WTC11 (cell line): ENCODE data around the gene ARID4B. TPM values are rescaled to one million over a fixed set of nuclear protein-coding genes. Genes with fewer than 3 reads are reported as not detected.

Experiments used
- ATF1 ChIP-seq: sonication (generic); formaldehyde crosslinking; IDR thresholded peaks from 2 replicates; pipeline ENCODE4 v1.8.1; 2023; ENCODE audit warnings: mild to moderate bottlenecking, moderate library complexity, missing genetic modification reagents
- CREM ChIP-seq: sonication (generic); formaldehyde crosslinking; IDR thresholded peaks from 2 replicates; pipeline ENCODE4 v1.8.1; 2022; ENCODE audit warnings: mild to moderate bottlenecking, missing genetic modification reagents, moderate library complexity
- EMX1 ChIP-seq: fragments of 250-450 bp; sonication (Bioruptor Pico); IDR thresholded peaks from 2 replicates; pipeline ENCODE4 v1.8.0; 2021; ENCODE audit warnings: mild to moderate bottlenecking
- FOXJ3 ChIP-seq: sonication (generic); formaldehyde crosslinking; IDR thresholded peaks from 2 replicates; pipeline ENCODE4 v1.9.0; 2021; ENCODE audit warnings: missing genetic modification reagents, mild to moderate bottlenecking, borderline replicate concordance
- FOXK1 ChIP-seq: sonication (generic); formaldehyde crosslinking; IDR thresholded peaks from 2 replicates; pipeline ENCODE4 v1.8.0; 2022; ENCODE audit warnings: mild to moderate bottlenecking, moderate library complexity, missing genetic modification reagents
- JAZF1 ChIP-seq: fragments of 250-450 bp; sonication (Bioruptor Pico); IDR thresholded peaks from 2 replicates; pipeline ENCODE4 v1.9.0; 2021; ENCODE audit warnings: moderate library complexity, mild to moderate bottlenecking, inconsistent platforms
- KAT7 ChIP-seq: sonication (generic); formaldehyde crosslinking; IDR thresholded peaks from 2 replicates; pipeline ENCODE4 v1.8.1; 2023; ENCODE audit warnings: missing genetic modification reagents, mild to moderate bottlenecking, borderline replicate concordance
- MXD4 ChIP-seq: fragments of 250-450 bp; sonication (Bioruptor Pico); IDR thresholded peaks from 2 replicates; pipeline ENCODE4 v1.8.0; 2021; ENCODE audit warnings: mild to moderate bottlenecking, moderate library complexity, borderline replicate concordance
- NR3C1 ChIP-seq: sonication (generic); formaldehyde crosslinking; conservative IDR thresholded peaks from 2 replicates; pipeline ENCODE4 v1.8.1; 2023; ENCODE audit warnings: low read depth, mild to moderate bottlenecking, missing genetic modification reagents
- SMAD3 ChIP-seq: sonication (generic); formaldehyde crosslinking; IDR thresholded peaks from 2 replicates; pipeline ENCODE4 v1.8.0; 2022; ENCODE audit warnings: missing genetic modification reagents, mild to moderate bottlenecking, borderline replicate concordance
- SP1 ChIP-seq: sonication (generic); formaldehyde crosslinking; conservative IDR thresholded peaks from 2 replicates; pipeline ENCODE4 v1.8.1; 2022; ENCODE audit warnings: missing genetic modification reagents
- ZBTB21 ChIP-seq: sonication (generic); formaldehyde crosslinking; IDR thresholded peaks from 2 replicates; pipeline ENCODE4 v1.8.1; 2023; ENCODE audit warnings: mild to moderate bottlenecking, missing genetic modification reagents, borderline replicate concordance
- ZNF219 ChIP-seq: sonication (generic); formaldehyde crosslinking; IDR thresholded peaks from 2 replicates; pipeline ENCODE4 v1.8.0; 2023; ENCODE audit warnings: missing genetic modification reagents, mild to moderate bottlenecking, borderline replicate concordance
- ZNF416 ChIP-seq: fragments of 250-450 bp; sonication (Bioruptor Pico); IDR thresholded peaks from 2 replicates; pipeline ENCODE4 v1.9.0; 2021; ENCODE audit warnings: mild to moderate bottlenecking, inconsistent platforms
- total RNA-seq: library from RNA; stranded (reverse); gene quantifications from 3 replicates; pipeline ENCODE4 v1.2.3, GENCODE V29; 2021
- TF ChIP-seq, protein P1 (sequence below): sonication (generic); formaldehyde crosslinking; IDR thresholded peaks from 2 replicates; pipeline ENCODE4 v1.8.0; 2022; ENCODE audit warnings: mild to moderate bottlenecking, missing genetic modification reagents
- TF ChIP-seq, protein P2 (sequence below): sonication (generic); formaldehyde crosslinking; IDR thresholded peaks from 2 replicates; pipeline ENCODE4 v1.8.1; 2023; ENCODE audit warnings: mild to moderate bottlenecking, missing genetic modification reagents, moderate library complexity
- TF ChIP-seq, protein P3 (sequence below): sonication (generic); formaldehyde crosslinking; IDR thresholded peaks from 2 replicates; pipeline ENCODE4 v1.8.0; 2022; ENCODE audit warnings: mild to moderate bottlenecking, missing genetic modification reagents
- TF ChIP-seq, protein P4 (sequence below): sonication (generic); formaldehyde crosslinking; IDR thresholded peaks from 2 replicates; pipeline ENCODE4 v1.8.1; 2023; ENCODE audit warnings: mild to moderate bottlenecking, missing genetic modification reagents
- TF ChIP-seq, protein P5 (sequence below): sonication (generic); formaldehyde crosslinking; IDR thresholded peaks from 2 replicates; pipeline ENCODE4 v1.8.0; 2022; ENCODE audit warnings: mild to moderate bottlenecking, missing genetic modification reagents
- TF ChIP-seq, protein P6 (sequence below): fragments of 250-450 bp; sonication (Bioruptor Pico); IDR thresholded peaks from 2 replicates; pipeline ENCODE4 v1.9.0; 2021; ENCODE audit warnings: moderate library complexity, mild to moderate bottlenecking, inconsistent platforms, borderline replicate concordance
- TF ChIP-seq, protein P7 (sequence below): sonication (generic); formaldehyde crosslinking; IDR thresholded peaks from 2 replicates; pipeline ENCODE4 v1.8.1; 2023; ENCODE audit warnings: mild to moderate bottlenecking, missing genetic modification reagents, moderate library complexity
- TF ChIP-seq, protein P8 (sequence below): sonication (generic); formaldehyde crosslinking; IDR thresholded peaks from 2 replicates; pipeline ENCODE4 v1.8.1; 2022; ENCODE audit warnings: missing genetic modification reagents, borderline replicate concordance
- TF ChIP-seq, protein P9 (sequence below): fragments of 250-450 bp; sonication (Bioruptor Pico); IDR thresholded peaks from 2 replicates; pipeline ENCODE4 v1.9.0; 2021; ENCODE audit warnings: mild to moderate bottlenecking
- TF ChIP-seq, protein P10 (sequence below): sonication (generic); formaldehyde crosslinking; IDR thresholded peaks from 2 replicates; pipeline ENCODE4 v1.8.1; 2022; ENCODE audit warnings: mild to moderate bottlenecking, moderate library complexity, missing genetic modification reagents

Gene ARID4B
- total RNA-seq, 1 experiment from 2014 or later = 35.7 TPM

DNA sequence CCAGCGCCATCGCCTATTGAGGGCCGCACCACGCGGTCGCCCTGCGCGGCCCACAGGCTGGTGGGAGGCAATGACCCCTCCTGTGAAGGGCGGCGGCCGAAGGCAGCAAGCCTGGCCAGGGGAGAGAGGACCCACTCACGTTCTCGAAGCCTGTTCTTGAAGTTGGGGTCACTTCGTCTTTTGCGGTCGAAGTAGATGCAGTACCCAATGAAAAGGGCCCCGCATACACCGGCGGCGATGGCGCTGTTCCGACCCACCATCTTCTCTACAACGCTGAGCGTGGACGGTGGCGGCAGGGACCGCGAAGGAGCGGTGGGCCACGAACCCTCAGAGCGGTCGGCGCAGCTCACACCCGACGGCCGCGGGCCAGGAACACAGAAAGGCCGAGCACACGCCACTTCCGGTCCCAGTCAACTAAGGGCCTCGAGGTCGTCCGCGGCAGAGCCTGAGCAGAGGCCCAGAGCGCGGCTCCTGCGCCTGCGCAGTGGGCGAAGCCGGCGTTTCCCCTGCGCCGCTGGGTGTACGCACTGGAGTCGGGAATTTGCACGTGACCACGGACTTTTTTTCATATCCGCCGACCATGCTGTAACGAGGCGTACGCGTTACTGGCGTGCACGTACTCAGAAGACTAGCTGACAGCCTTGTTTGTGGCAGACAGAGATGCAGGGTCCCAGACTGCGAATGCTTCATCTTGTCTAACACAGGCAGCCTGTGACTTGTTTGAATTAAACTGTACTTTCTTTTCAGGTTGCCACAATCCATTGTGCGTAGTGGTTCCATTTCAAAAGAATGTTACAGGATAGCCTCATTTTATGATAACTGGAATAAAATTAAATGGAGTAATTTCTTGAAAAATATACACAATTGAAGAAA, 199.3 kb downstream of the ARID4B start, which contains the start of gene TOMM20 (continued):
- TF ChIP-seq, protein P1, sequence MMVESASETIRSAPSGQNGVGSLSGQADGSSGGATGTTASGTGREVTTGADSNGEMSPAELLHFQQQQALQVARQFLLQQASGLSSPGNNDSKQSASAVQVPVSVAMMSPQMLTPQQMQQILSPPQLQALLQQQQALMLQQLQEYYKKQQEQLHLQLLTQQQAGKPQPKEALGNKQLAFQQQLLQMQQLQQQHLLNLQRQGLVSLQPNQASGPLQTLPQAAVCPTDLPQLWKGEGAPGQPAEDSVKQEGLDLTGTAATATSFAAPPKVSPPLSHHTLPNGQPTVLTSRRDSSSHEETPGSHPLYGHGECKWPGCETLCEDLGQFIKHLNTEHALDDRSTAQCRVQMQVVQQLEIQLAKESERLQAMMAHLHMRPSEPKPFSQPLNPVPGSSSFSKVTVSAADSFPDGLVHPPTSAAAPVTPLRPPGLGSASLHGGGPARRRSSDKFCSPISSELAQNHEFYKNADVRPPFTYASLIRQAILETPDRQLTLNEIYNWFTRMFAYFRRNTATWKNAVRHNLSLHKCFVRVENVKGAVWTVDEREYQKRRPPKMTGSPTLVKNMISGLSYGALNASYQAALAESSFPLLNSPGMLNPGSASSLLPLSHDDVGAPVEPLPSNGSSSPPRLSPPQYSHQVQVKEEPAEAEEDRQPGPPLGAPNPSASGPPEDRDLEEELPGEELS = peak; percentile 39; the same call in 1 of the 2 replicates
- TF ChIP-seq, protein P2, sequence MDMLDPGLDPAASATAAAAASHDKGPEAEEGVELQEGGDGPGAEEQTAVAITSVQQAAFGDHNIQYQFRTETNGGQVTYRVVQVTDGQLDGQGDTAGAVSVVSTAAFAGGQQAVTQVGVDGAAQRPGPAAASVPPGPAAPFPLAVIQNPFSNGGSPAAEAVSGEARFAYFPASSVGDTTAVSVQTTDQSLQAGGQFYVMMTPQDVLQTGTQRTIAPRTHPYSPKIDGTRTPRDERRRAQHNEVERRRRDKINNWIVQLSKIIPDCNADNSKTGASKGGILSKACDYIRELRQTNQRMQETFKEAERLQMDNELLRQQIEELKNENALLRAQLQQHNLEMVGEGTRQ (CRISPR knock-in tag) = peak; percentile 95
- TF ChIP-seq, protein P3, sequence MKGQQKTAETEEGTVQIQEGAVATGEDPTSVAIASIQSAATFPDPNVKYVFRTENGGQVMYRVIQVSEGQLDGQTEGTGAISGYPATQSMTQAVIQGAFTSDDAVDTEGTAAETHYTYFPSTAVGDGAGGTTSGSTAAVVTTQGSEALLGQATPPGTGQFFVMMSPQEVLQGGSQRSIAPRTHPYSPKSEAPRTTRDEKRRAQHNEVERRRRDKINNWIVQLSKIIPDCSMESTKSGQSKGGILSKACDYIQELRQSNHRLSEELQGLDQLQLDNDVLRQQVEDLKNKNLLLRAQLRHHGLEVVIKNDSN (CRISPR knock-in tag) = peak; percentile 95
- TF ChIP-seq, protein P4, sequence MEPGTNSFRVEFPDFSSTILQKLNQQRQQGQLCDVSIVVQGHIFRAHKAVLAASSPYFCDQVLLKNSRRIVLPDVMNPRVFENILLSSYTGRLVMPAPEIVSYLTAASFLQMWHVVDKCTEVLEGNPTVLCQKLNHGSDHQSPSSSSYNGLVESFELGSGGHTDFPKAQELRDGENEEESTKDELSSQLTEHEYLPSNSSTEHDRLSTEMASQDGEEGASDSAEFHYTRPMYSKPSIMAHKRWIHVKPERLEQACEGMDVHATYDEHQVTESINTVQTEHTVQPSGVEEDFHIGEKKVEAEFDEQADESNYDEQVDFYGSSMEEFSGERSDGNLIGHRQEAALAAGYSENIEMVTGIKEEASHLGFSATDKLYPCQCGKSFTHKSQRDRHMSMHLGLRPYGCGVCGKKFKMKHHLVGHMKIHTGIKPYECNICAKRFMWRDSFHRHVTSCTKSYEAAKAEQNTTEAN (CRISPR knock-in tag) = 0 out of 2 replicates have a peak, but pooled peaks have one; percentile 57
- TF ChIP-seq, protein P5, sequence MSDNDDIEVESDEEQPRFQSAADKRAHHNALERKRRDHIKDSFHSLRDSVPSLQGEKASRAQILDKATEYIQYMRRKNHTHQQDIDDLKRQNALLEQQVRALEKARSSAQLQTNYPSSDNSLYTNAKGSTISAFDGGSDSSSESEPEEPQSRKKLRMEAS (CRISPR knock-in tag) = peak; percentile 97
- TF ChIP-seq SP1 (CRISPR knock-in tag) = peak; percentile 69
- no peak for TF ChIP-seq ATF1 (CRISPR knock-in tag)
- TF ChIP-seq, protein P6, sequence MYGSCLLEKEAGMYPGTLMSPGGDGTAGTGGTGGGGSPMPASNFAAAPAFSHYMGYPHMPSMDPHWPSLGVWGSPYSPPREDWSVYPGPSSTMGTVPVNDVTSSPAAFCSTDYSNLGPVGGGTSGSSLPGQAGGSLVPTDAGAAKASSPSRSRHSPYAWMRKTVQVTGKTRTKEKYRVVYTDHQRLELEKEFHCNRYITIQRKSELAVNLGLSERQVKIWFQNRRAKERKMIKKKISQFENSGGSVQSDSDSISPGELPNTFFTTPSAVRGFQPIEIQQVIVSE (CRISPR knock-in tag) = no peak
- TF ChIP-seq, protein P7, sequence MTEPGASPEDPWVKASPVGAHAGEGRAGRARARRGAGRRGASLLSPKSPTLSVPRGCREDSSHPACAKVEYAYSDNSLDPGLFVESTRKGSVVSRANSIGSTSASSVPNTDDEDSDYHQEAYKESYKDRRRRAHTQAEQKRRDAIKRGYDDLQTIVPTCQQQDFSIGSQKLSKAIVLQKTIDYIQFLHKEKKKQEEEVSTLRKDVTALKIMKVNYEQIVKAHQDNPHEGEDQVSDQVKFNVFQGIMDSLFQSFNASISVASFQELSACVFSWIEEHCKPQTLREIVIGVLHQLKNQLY (CRISPR knock-in tag) = no peak
- TF ChIP-seq, protein P8, sequence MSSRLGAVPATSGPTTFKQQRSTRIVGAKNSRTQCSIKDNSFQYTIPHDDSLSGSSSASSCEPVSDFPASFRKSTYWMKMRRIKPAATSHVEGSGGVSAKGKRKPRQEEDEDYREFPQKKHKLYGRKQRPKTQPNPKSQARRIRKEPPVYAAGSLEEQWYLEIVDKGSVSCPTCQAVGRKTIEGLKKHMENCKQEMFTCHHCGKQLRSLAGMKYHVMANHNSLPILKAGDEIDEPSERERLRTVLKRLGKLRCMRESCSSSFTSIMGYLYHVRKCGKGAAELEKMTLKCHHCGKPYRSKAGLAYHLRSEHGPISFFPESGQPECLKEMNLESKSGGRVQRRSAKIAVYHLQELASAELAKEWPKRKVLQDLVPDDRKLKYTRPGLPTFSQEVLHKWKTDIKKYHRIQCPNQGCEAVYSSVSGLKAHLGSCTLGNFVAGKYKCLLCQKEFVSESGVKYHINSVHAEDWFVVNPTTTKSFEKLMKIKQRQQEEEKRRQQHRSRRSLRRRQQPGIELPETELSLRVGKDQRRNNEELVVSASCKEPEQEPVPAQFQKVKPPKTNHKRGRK = no peak
- TF ChIP-seq EMX1 (CRISPR knock-in tag) = no peak
- no peak for TF ChIP-seq JAZF1
- 0 out of 2 replicates have a peak, but pooled peaks have one; percentile 58 for TF ChIP-seq SMAD3
- TF ChIP-seq ZNF416 (CRISPR knock-in tag) = no peak
- TF ChIP-seq, protein P9, sequence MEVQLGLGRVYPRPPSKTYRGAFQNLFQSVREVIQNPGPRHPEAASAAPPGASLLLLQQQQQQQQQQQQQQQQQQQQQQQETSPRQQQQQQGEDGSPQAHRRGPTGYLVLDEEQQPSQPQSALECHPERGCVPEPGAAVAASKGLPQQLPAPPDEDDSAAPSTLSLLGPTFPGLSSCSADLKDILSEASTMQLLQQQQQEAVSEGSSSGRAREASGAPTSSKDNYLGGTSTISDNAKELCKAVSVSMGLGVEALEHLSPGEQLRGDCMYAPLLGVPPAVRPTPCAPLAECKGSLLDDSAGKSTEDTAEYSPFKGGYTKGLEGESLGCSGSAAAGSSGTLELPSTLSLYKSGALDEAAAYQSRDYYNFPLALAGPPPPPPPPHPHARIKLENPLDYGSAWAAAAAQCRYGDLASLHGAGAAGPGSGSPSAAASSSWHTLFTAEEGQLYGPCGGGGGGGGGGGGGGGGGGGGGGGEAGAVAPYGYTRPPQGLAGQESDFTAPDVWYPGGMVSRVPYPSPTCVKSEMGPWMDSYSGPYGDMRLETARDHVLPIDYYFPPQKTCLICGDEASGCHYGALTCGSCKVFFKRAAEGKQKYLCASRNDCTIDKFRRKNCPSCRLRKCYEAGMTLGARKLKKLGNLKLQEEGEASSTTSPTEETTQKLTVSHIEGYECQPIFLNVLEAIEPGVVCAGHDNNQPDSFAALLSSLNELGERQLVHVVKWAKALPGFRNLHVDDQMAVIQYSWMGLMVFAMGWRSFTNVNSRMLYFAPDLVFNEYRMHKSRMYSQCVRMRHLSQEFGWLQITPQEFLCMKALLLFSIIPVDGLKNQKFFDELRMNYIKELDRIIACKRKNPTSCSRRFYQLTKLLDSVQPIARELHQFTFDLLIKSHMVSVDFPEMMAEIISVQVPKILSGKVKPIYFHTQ (CRISPR knock-in tag) = no peak
- TF ChIP-seq CREM (CRISPR knock-in tag) = peak; percentile 86
- TF ChIP-seq FOXJ3 (CRISPR knock-in tag) = no peak
- TF ChIP-seq ZBTB21 (CRISPR knock-in tag) = no peak
- no peak for TF ChIP-seq NR3C1 (CRISPR knock-in tag)
- no peak for TF ChIP-seq KAT7 (CRISPR knock-in tag)
- TF ChIP-seq, protein P10, sequence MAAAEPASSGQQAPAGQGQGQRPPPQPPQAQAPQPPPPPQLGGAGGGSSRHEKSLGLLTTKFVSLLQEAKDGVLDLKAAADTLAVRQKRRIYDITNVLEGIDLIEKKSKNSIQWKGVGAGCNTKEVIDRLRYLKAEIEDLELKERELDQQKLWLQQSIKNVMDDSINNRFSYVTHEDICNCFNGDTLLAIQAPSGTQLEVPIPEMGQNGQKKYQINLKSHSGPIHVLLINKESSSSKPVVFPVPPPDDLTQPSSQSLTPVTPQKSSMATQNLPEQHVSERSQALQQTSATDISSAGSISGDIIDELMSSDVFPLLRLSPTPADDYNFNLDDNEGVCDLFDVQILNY (CRISPR knock-in tag) = peak; percentile 72; the same call in 1 of the 2 replicates
- peak; percentile 88 for TF ChIP-seq FOXK1 (CRISPR knock-in tag)
- TF ChIP-seq ZNF219 (CRISPR knock-in tag) = no peak
- TF ChIP-seq MXD4 = no peak
